B cell (primary cell): ENCODE data around the gene DIPK1A.

Source experiments
- EZH2 ChIP-seq: IDR thresholded peaks from 2 replicates; pipeline ENCODE4 v1.6.1; 2012; ENCODE audit warnings: borderline replicate concordance, low read depth, mild to moderate bottlenecking, moderate library complexity, low read length; ENCODE audit not compliant: insufficient read depth, poor library complexity, severe bottlenecking
- TF ChIP-seq, protein P1 (sequence below): fragments of 200-600 bp; IDR thresholded peaks from one replicate; pipeline ENCODE4 v1.8.0; 2022; ENCODE audit warnings: antibody characterized with exemption, mild to moderate bottlenecking

DNA sequence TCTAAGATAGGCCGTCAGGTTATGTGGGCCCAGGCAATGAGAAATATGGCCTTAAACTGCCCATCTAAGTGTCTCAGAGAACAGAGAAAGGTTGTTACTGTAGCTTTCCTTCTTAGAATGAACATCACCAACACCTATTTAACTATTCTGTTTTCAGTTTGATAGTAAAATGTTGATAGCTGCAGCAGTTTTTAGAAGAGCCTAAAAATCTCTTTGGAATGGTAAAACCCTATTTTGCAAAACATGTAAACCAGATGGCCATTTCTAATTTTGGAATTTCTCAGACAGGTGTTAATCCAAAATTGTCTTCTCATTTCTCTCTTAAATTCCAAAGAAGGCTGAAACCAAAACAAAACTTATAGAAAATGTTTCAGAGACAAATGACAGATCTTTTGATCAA lies 57.5 kb downstream of the DIPK1A start:
- TF ChIP-seq, protein P1, sequence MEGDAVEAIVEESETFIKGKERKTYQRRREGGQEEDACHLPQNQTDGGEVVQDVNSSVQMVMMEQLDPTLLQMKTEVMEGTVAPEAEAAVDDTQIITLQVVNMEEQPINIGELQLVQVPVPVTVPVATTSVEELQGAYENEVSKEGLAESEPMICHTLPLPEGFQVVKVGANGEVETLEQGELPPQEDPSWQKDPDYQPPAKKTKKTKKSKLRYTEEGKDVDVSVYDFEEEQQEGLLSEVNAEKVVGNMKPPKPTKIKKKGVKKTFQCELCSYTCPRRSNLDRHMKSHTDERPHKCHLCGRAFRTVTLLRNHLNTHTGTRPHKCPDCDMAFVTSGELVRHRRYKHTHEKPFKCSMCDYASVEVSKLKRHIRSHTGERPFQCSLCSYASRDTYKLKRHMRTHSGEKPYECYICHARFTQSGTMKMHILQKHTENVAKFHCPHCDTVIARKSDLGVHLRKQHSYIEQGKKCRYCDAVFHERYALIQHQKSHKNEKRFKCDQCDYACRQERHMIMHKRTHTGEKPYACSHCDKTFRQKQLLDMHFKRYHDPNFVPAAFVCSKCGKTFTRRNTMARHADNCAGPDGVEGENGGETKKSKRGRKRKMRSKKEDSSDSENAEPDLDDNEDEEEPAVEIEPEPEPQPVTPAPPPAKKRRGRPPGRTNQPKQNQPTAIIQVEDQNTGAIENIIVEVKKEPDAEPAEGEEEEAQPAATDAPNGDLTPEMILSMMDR = no peak
- no peak for TF ChIP-seq EZH2
